SK-N-MC (cell line): ENCODE measurements around the gene DYNLT2.
"Not testable (repeated sequence)": the region's sequence is repeated elsewhere in the genome, so short reads cannot be mapped to it uniquely, and the experiment has no call there.

ENCODE experiments used
- DNase-seq: peaks from one replicate; pipeline ENCODE4 v3.0.0-alpha.2; 2011; ENCODE audit warnings: low read depth, low spot score
- H3K27ac ChIP-seq: fragments of 200-600 bp; sonication (generic); 2 replicates; pipeline ENCODE4 v1.5.1; 2016; ENCODE audit warnings: mixed run types
- H3K36me3 ChIP-seq: fragments of 200-600 bp; sonication (generic); 2 replicates; pipeline ENCODE4 v1.6.1; 2017; ENCODE audit warnings: antibody characterized with exemption, low read length, mixed read lengths; ENCODE audit not compliant: insufficient read depth
- H3K4me3 ChIP-seq: fragments of 200-600 bp; sonication (generic); 2 replicates; pipeline ENCODE4 v1.5.1; 2016
- H3K9ac ChIP-seq: fragments of 200-600 bp; sonication (generic); 2 replicates; pipeline ENCODE4 v1.8.0; 2017; ENCODE audit warnings: mixed run types, mixed read lengths; ENCODE audit not compliant: insufficient read length
- H3K9me3 ChIP-seq: fragments of 200-600 bp; sonication (generic); 2 replicates; pipeline ENCODE4 v1.6.1; 2017; ENCODE audit warnings: low read depth, mild to moderate bottlenecking, antibody characterized with exemption, low read length, moderate library complexity, mixed read lengths
- EZH2 ChIP-seq: fragments of 200-600 bp; sonication (generic); IDR thresholded peaks from one replicate; pipeline ENCODE4 v1.6.1; 2017; ENCODE audit warnings: antibody characterized with exemption
- FOXP2 ChIP-seq: optimal IDR thresholded peaks from 2 replicates; pipeline ENCODE3; 2011; ENCODE audit warnings: mild to moderate bottlenecking, moderate library complexity; ENCODE audit not compliant: insufficient read depth; ENCODE audit errors: extremely low read length, control extremely low read depth
- POLR2AphosphoS5 ChIP-seq: IDR thresholded peaks from 2 replicates; pipeline ENCODE4 v1.6.1; 2012; ENCODE audit warnings: mild to moderate bottlenecking, low read depth, low read length, borderline replicate concordance

Gene DYNLT2

GRCh38 chr6:169777896-169778295 lies 26.5 kb upstream of the DYNLT2 start:
- Histone ChIP-seq H3K4me3 (no peak overlapping the region), H3K9ac (no peak overlapping the region), H3K9me3 (no peaks in the 10 kb centered on the region), H3K27ac (no peak overlapping the region), H3K36me3 (no peaks in the 10 kb centered on the region)
- DNase-seq = no peak
- TF ChIP-seq EZH2 (no peak), POLR2AphosphoS5 (no peak), FOXP2 (no peak)

GRCh38 chr6:169776379-169776778 lies 25.0 kb upstream of the DYNLT2 start:
- H3K9ac ChIP-seq = no peak overlapping the region
- H3K27ac ChIP-seq = no peak overlapping the region
- no peak overlapping the region for H3K4me3 ChIP-seq

GRCh38 chr6:169775321-169775720 lies 23.9 kb upstream of the DYNLT2 start:
- Histone ChIP-seq H3K27ac (no peak overlapping the region), H3K4me3 (no peak overlapping the region), H3K9me3 (no peaks in the 10 kb centered on the region), H3K36me3 (peaks cover 4% of the 10 kb centered on the region; the same call in 1 of the 2 replicates), H3K9ac (no peak overlapping the region)
- TF ChIP-seq POLR2AphosphoS5 (no peak), EZH2 (no peak), FOXP2 (no peak)
- DNase-seq = no peak

More at GRCh38 chr6:169776379-169776778, 25.0 kb upstream of the DYNLT2 start:
- Histone ChIP-seq H3K9me3 (no peaks in the 10 kb centered on the region), H3K36me3 (peaks cover 4% of the 10 kb centered on the region; the same call in 1 of the 2 replicates)
- no peak for DNase-seq
- TF ChIP-seq FOXP2 (no peak), POLR2AphosphoS5 (no peak), EZH2 (no peak)

GRCh38 chr6:169774347-169774746 lies 23.0 kb upstream of the DYNLT2 start:
- Histone ChIP-seq H3K27ac (no peak overlapping the region), H3K9ac (no peak overlapping the region), H3K36me3 (peaks cover 8% of the 10 kb centered on the region), H3K9me3 (no peaks in the 10 kb centered on the region), H3K4me3 (no peak overlapping the region)
- TF ChIP-seq EZH2 (no peak), POLR2AphosphoS5 (no peak), FOXP2 (no peak)
- DNase-seq = no peak

GRCh38 chr6:169766921-169767736 lies 15.8 kb upstream of the DYNLT2 start:
- Histone ChIP-seq H3K36me3 (peaks cover 19% of the 10 kb centered on the region), H3K4me3 (no peak overlapping the region), H3K9ac (no peak overlapping the region), H3K9me3 (no peaks in the 10 kb centered on the region), H3K27ac (no peak overlapping the region)
- no peak for DNase-seq
- TF ChIP-seq EZH2 = no peak
- TF ChIP-seq POLR2AphosphoS5 = no peak
- no peak for TF ChIP-seq FOXP2

- no peaks in the 10 kb centered on the region for H3K9me3 ChIP-seq
- no peak overlapping the region for H3K9ac ChIP-seq
- H3K36me3 ChIP-seq = peaks cover 16% of the 10 kb centered on the region
- TF ChIP-seq EZH2 (no peak), POLR2AphosphoS5 (no peak), FOXP2 (no peak)
- H3K27ac ChIP-seq = no peak overlapping the region
- no peak for DNase-seq
- no peak overlapping the region for H3K4me3 ChIP-seq
These were observed 14.9 kb upstream of the DYNLT2 start for GRCh38 chr6:169766232-169766631.

- H3K36me3 ChIP-seq = peaks cover 16% of the 10 kb centered on the region
- H3K9ac ChIP-seq, H3K4me3 ChIP-seq, H3K27ac ChIP-seq, DNase-seq, H3K9me3 ChIP-seq: not testable (repeated sequence)
These were observed 14.4 kb upstream of the DYNLT2 start for GRCh38 chr6:169765789-169766188.

- no peak overlapping the region for H3K9ac ChIP-seq
- H3K36me3 ChIP-seq = peaks cover 16% of the 10 kb centered on the region; the same call in 1 of the 2 replicates
- H3K9me3 ChIP-seq = no peaks in the 10 kb centered on the region
- DNase-seq = no peak
- no peak overlapping the region for H3K4me3 ChIP-seq
- H3K27ac ChIP-seq = no peak overlapping the region
- TF ChIP-seq FOXP2 = no peak
- no peak for TF ChIP-seq POLR2AphosphoS5
- TF ChIP-seq EZH2 = no peak
These were observed 12.5 kb upstream of the DYNLT2 start for GRCh38 chr6:169763881-169764280.

- TF ChIP-seq FOXP2 = no peak
- TF ChIP-seq EZH2 = no peak
- TF ChIP-seq POLR2AphosphoS5 = no peak
- no peak for DNase-seq
- H3K4me3 ChIP-seq = no peak overlapping the region
- no peaks in the 10 kb centered on the region for H3K9me3 ChIP-seq
- peaks cover 14% of the 10 kb centered on the region; the same call in 1 of the 2 replicates for H3K36me3 ChIP-seq
- no peak overlapping the region for H3K27ac ChIP-seq
- H3K9ac ChIP-seq = no peak overlapping the region
These were observed 11.9 kb upstream of the DYNLT2 start for GRCh38 chr6:169763308-169763707.

GRCh38 chr6:169755162-169755561 lies 3.8 kb upstream of the DYNLT2 start:
- Histone ChIP-seq H3K9ac (no peak overlapping the region), H3K9me3 (no peaks in the 10 kb centered on the region), H3K36me3 (peaks cover 4% of the 10 kb centered on the region; the same call in 1 of the 2 replicates), H3K4me3 (no peak overlapping the region), H3K27ac (no peak overlapping the region)
- DNase-seq = no peak
- no peak for TF ChIP-seq POLR2AphosphoS5
- TF ChIP-seq EZH2 = no peak
- TF ChIP-seq FOXP2 = no peak
